GM19395 (cell line): ENCODE data around the gene SH2D4B.

ENCODE experiments used
- ATAC-seq: cut with Tn5 transposase; IDR thresholded peaks from one replicate; pipeline ENCODE4 v1.9.1; 2021; ENCODE audit warnings: mild to moderate bottlenecking, moderate library complexity; ENCODE audit not compliant: unreplicated experiment

SH2D4B gene

GRCh38 chr10:80503584-80504157 lies 34.0 kb upstream of the SH2D4B start:
- no peak for ATAC-seq

DNA sequence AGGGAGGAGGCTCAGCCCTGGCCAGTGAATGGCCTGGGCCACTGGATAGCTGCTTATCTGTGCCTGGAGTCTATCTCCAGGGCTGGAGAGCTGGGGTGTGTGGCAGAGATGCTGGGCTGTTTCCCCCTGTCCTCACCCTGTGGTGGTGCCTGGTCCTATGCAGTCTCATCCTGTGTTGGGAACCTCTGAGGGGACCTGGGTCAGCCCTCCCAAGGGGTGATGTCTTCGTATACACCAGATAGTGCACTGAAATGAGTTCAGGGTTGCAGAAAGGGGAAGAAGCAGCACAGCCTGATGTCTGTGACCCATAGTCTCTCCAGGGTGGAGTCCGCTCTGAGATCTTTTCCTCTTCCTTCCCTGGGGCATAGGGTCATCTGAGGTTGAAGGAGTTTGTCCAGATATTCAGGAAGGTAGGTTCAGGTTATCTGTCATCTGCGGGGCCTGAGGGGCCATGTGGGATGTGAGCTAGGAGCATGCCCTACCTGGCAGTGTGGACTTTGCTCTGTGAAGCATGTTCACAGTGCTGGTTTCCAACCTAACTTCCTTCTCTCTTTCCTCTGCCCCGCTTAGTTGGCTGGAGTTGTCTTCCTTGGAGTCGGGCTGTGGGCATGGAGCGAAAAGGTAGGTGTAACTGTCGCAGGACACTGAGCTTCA lies 33.4 kb upstream of the SH2D4B start:
- no peak for ATAC-seq

DNA sequence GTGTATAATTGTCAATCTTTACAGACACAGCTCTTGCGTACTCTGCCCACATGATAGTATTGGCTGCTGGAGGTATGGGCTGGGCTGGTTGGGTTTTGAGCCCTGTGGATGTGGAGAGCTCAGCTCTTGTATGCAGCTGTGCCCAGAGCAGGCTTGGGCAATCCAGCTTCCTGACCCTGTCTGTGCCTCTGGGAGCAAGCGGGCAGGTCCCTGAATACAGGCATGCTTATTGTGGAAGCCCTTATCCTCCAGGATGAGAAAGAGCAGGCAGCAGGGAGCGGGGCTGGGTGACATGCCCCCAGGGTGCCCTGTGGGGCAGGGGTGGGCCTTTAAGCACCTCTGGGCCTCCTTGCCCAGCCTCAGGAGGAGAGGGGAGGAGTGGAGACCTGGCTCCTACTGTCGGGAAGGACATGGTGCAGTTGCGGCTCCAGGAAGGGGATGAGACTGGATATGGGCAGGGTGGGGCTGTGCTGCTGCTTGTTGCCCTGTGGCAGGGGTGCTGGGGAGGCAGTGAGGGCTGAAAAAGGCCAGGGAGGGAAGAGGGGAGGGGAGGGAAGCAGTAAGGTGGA lies 32.7 kb upstream of the SH2D4B start:
- ATAC-seq = no peak

GRCh38 chr10:80506189-80506575 lies 31.5 kb upstream of the SH2D4B start:
- ATAC-seq = no peak

- ATAC-seq = no peak
Observed at GRCh38 chr10:80506836-80507487, 30.7 kb upstream of the SH2D4B start.

- no peak for ATAC-seq
Observed at GRCh38 chr10:80509108-80509402, 28.6 kb upstream of the SH2D4B start.

DNA sequence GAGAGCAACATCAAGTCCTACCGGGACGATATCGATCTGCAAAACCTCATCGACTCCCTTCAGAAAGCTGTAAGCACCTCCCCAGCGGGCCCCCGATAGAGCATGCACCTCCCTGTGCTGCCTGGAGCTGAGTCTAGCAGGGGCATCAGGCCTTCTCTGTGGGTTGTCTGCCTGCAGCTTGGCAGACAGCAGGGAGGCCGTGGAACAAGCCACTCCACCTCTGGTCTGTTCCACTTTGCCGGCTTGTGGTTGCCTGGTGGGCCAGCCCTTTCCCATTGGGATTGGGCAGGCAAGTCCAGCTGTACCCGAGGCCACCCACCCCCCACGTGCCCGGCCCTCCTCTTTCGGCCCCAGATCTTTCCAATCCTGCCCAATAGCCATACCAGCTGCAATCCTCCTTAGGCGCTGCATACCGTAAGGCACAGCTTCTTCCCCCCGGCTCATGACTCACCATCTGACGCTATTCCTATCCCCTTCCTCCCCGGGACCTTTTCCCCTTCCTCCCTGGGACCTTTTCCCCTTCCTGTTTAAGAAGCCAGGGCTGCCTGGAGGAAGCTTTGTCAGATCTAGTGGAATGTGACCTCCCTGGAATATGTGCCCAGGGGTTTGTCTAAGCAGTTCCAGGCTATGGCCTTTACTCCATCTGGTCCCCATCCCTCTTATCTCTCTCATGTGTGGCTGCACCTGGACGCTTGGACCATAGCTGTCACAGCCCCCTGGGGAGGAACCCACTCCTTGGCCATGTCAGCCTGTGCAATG lies 28.1 kb upstream of the SH2D4B start:
- ATAC-seq = no peak

DNA sequence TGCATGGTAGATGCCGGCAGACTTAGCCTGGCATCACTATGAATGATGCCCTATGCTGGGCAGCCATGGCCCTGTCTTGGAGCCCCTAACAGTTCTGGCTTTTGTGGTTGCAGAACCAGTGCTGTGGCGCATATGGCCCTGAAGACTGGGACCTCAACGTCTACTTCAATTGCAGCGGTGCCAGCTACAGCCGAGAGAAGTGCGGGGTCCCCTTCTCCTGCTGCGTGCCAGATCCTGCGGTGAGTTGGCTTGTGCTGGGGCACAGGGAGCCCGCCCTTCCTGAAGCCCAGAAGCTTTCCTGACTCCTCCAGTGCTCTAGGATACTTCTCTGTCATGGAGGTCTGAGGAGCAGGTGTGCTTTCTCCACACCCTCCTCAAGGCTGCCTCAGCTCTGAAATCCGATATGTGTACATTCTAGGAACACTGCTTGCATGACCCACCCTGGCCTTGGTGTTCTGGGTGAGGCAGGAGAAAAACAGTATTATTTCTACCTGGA lies 25.6 kb upstream of the SH2D4B start:
- no peak for ATAC-seq

DNA sequence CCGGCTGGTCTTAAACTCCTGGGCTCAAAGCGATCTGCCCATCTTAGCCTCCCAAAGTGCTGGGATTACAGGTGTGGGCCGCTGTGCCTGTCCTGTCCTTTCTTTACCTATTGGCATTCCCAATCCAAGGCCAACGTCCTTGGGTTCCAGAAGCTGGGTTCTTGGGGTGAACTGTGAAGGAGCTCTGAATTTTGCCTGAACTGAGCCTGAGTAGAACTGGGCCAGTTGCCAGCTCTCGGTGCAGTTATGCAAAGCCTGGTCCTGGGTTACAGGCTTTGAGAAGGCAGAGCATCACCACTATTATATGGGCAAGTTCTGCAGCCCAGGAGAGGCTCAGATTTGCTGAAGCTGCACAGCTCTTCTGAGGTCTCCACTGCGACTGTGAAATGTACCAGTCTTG lies 24.6 kb upstream of the SH2D4B start:
- no peak for ATAC-seq

- ATAC-seq = no peak
Observed at GRCh38 chr10:80515511-80515910, 22.2 kb upstream of the SH2D4B start.

- ATAC-seq = no peak
Observed at GRCh38 chr10:80515941-80516340, 21.8 kb upstream of the SH2D4B start.

DNA sequence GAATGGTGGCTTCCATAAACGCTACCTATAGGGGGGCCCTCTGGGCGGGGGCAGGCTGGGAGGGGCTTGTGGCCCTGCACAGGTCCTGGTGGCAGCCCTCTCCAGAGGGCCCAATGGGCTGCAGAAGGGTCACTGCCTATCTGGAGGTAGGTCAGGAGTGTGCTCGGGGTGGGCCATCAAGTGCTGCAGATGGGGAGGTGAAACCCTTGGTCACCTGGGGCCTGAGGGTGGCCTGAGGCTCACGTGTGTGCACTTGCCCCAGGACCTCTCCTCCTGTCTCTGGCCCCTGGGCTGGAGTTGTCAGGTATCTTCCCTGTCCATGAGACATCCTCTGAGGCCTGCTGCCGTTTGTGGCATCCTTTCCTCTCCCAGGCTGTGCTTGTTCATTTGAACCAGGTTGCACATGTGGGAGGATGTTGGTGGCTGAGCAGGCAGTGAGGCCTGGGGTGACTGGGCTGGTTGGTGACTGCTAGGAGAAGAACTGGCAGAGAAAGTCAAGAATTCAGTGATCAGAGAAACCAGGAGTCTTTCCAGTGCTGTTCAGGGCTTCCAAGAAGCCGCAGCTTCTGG lies 21.1 kb upstream of the SH2D4B start:
- ATAC-seq = no peak

GRCh38 chr10:80517416-80518142 lies 20.1 kb upstream of the SH2D4B start:
- ATAC-seq = no peak

DNA sequence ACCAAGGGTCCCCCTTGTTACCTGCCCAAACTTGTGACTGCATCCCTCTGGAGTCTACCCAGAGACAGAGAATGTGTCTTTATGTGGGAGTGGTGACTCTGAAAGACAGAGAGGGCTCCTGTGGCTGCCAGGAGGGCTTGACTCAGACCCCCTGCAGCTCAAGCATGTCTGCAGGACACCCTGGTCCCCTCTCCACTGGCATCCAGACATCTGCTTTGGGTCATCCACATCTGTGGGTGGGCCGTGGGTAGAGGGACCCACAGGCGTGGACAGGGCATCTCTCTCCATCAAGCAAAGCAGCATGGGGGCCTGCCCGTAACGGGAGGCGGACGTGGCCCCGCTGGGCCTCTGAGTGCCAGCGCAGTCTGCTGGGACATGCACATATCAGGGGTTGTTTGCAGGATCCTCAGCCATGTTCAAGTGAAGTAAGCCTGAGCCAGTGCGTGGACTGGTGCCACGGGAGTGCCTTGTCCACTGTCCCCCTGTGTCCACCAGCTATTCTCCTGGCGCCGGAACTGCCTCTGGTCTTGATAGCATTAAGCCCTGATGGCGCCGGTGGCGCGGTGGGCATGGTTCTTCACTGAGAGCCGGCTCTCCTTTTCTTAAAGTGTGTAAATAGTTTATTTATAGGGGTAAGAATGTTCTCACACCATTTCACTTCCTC lies 19.4 kb upstream of the SH2D4B start:
- peak; percentile 47 for ATAC-seq

- peak; percentile 19 for ATAC-seq
Observed at GRCh38 chr10:80518807-80519360, 18.8 kb upstream of the SH2D4B start.

- ATAC-seq = no peak
Observed at GRCh38 chr10:80519936-80520650, 17.6 kb upstream of the SH2D4B start.

DNA sequence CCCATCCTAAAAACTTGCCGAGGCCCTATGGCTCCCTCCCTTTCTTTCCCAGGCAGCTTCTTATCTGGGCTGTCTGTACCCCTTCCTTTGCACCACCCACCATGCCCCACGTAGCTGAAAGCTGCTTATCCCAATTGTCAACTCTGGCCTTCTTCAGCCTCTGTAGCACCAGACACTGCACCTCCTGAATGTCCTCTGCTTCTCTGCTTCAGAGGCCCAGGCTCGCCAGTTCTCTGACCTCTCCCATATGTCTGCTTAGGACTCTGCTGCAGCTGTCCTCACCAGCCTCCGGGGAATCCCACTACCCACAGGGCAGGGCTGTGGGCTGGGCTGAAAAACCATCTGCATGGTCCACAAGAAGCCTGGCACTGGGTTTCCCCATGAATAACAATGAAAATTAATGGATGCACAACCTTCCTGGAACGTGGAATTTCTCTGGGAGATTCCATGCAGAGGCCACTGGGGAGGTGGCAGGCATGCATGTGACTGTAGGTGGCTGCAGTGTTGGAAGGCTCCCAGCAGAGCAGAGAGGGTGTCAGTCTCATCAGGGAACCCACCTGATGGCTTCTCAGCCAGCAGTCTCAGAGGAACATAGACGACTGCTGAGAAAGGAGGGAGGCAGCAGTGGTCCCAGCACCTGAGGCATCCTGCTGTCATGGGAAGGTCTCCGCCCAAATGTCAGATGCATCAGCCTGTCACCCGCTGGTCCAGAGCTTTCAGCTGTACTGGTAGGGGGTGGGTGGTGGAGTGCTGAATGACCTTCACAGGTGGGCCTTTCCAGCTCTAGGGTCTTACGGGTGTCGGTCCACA lies 16.8 kb upstream of the SH2D4B start:
- no peak for ATAC-seq

DNA sequence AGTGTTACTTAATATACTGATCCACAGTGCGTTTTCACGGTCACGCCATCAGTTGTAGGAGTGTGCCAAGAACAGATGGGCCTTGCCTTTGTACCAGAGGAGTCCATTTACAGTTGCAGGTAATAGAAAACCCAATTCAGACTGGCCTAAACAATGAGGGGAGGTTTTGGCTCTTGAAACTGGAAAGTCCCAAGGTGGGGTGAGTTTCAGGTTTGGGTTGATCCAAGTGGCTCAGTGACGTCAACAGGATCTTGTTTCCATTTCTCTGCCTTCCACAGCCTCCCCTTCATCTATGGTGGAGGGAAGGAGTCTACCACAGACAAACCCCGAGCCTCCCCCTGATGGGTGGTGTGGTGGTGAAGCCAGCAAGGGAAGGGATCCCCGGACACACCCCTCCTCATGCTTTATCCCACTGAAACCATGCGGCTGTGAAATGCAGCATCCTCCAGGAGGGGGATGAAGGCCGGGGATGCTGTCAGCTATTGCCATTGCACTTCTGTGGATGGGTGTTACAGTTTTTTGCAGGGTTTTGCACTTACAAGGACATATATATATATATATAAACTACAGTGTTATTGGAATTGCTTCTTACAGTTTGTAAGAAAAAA lies 14.8 kb upstream of the SH2D4B start:
- no peak for ATAC-seq
